SK-N-SH (cell line): ENCODE measurements around the gene ANAPC2.

ENCODE experiments used
- RCOR1 ChIP-seq: fragments of 150-350 bp; IDR thresholded peaks from 2 replicates; pipeline ENCODE4 v1.6.1; 2017; ENCODE audit warnings: antibody characterized with exemption, low read length
- RFX5 ChIP-seq: IDR thresholded peaks from 2 replicates; pipeline ENCODE4 v1.6.1; 2012; ENCODE audit warnings: mild to moderate bottlenecking, improper control_type of control experiment, low read length
- SMC3 ChIP-seq: IDR thresholded peaks from 2 replicates; pipeline ENCODE4 v1.6.1; 2012; ENCODE audit warnings: low read depth, low read length, improper control_type of control experiment
- TCF12 ChIP-seq: IDR thresholded peaks from 2 replicates; pipeline ENCODE4 v1.4.0; 2012
- TEAD4 ChIP-seq: IDR thresholded peaks from 2 replicates; pipeline ENCODE4 v1.4.0; 2012; ENCODE audit warnings: mild to moderate bottlenecking, borderline replicate concordance; ENCODE audit not compliant: insufficient read depth
- TF ChIP-seq, protein P1 (sequence below): IDR thresholded peaks from 2 replicates; pipeline ENCODE4 v1.6.1; 2012; ENCODE audit warnings: mild to moderate bottlenecking, low read depth, low read length, moderate library complexity
- TF ChIP-seq, protein P2 (sequence below): fragments of 200-600 bp; sonication (generic); IDR thresholded peaks from 2 replicates; pipeline ENCODE4 v1.6.1; 2017; ENCODE audit warnings: antibody characterized with exemption, mild to moderate bottlenecking, moderate library complexity

DNA sequence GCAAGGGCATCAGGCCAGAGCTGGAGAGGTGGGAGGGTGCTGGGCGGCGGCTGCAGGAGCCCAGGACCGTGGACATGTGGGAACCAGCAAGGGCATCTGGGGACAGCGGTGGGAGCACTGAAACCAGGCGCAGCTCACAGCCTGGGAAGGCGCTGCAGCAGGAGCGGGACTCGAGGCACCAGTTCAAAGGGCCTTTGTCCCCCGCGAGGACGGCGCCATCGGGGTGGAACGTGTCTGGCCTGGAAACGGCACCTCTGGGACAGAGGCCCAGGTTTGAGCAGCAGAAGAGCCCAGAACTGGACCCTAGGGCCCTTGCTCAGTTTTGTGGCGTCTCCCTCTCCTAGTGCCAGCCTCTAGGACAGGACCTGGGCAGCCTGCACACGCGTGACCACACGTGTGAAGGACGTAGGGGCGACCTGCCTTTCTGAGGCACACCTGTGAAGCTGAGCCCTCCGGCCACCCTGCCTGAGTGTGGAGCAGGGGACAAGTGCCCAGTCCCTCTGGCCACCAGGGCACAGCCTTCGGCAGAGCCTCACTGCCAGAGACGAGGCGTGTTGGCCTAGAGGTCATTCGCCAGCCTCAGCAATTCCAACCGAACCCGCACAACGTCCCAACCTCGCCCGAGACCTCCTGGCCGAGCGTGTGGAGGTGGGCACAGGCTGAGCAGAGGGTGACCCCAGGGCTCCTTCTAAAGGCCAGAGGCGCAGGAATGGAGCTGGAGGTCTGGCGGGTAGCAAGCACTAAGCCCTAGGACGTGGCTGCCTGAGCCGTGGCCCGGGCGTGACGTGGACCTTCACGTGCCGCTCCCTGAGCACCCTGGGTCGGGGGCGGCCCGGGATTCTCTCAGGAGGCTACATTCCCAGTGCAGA, 14.3 kb downstream of the ANAPC2 start:
- no peak for TF ChIP-seq RCOR1
- no peak for TF ChIP-seq TEAD4
- TF ChIP-seq SMC3 = no peak
- TF ChIP-seq RFX5 = no peak
- TF ChIP-seq, protein P1, sequence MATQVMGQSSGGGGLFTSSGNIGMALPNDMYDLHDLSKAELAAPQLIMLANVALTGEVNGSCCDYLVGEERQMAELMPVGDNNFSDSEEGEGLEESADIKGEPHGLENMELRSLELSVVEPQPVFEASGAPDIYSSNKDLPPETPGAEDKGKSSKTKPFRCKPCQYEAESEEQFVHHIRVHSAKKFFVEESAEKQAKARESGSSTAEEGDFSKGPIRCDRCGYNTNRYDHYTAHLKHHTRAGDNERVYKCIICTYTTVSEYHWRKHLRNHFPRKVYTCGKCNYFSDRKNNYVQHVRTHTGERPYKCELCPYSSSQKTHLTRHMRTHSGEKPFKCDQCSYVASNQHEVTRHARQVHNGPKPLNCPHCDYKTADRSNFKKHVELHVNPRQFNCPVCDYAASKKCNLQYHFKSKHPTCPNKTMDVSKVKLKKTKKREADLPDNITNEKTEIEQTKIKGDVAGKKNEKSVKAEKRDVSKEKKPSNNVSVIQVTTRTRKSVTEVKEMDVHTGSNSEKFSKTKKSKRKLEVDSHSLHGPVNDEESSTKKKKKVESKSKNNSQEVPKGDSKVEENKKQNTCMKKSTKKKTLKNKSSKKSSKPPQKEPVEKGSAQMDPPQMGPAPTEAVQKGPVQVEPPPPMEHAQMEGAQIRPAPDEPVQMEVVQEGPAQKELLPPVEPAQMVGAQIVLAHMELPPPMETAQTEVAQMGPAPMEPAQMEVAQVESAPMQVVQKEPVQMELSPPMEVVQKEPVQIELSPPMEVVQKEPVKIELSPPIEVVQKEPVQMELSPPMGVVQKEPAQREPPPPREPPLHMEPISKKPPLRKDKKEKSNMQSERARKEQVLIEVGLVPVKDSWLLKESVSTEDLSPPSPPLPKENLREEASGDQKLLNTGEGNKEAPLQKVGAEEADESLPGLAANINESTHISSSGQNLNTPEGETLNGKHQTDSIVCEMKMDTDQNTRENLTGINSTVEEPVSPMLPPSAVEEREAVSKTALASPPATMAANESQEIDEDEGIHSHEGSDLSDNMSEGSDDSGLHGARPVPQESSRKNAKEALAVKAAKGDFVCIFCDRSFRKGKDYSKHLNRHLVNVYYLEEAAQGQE = no peak
- no peak for TF ChIP-seq TCF12
- TF ChIP-seq, protein P2, sequence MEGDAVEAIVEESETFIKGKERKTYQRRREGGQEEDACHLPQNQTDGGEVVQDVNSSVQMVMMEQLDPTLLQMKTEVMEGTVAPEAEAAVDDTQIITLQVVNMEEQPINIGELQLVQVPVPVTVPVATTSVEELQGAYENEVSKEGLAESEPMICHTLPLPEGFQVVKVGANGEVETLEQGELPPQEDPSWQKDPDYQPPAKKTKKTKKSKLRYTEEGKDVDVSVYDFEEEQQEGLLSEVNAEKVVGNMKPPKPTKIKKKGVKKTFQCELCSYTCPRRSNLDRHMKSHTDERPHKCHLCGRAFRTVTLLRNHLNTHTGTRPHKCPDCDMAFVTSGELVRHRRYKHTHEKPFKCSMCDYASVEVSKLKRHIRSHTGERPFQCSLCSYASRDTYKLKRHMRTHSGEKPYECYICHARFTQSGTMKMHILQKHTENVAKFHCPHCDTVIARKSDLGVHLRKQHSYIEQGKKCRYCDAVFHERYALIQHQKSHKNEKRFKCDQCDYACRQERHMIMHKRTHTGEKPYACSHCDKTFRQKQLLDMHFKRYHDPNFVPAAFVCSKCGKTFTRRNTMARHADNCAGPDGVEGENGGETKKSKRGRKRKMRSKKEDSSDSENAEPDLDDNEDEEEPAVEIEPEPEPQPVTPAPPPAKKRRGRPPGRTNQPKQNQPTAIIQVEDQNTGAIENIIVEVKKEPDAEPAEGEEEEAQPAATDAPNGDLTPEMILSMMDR = no peak
